CD14-positive monocyte (primary cell): ENCODE measurements around the gene AMIGO3. TPM values are rescaled to one million over a fixed set of nuclear protein-coding genes. Genes with fewer than 3 reads are reported as not detected.
A peak's percentile ranks its signal among the peaks of the same experiment; 100 is the strongest.

Experiments
- DNase-seq, 3 donors: peaks; one replicate each; pipeline ENCODE4 v3.0.0-alpha.2; 2011 to 2022
- H2AFZ ChIP-seq: 2 replicates; pipeline ENCODE4 v1.6.0; 2012; ENCODE audit warnings: mild to moderate bottlenecking, low read depth, low read length, inconsistent platforms; ENCODE audit not compliant: insufficient read depth, poor library complexity, severe bottlenecking
- H3K27ac ChIP-seq, 2 donors: 1 replicate in 1 of 2; 2 replicates in 1 of 2; pipeline ENCODE4 v1.5.1; 2012 to 2013; ENCODE audit warnings: low read length in 2 of 2, control low read depth in 1 of 2, inconsistent platforms in 1 of 2, low read depth in 1 of 2, mild to moderate bottlenecking in 1 of 2
- H3K27me3 ChIP-seq, 2 donors: one replicate each; pipeline versions ENCODE4 v1.6.0 to v1.6.1; 2011 to 2013; ENCODE audit warnings: low read length in 2 of 2; ENCODE audit not compliant: control insufficient read depth in 2 of 2, insufficient read depth in 2 of 2
- H3K36me3 ChIP-seq, 2 donors: replicated peaks in 1 of 2; 1 replicate in 1 of 2; 2 replicates in 1 of 2; pipeline versions ENCODE4 v1.5.1 to v1.6.1; 2012 to 2013; ENCODE audit warnings: low read length in 2 of 2, control low read depth in 1 of 2, inconsistent platforms in 1 of 2, mild to moderate bottlenecking in 1 of 2; ENCODE audit not compliant: insufficient read depth in 2 of 2, control insufficient read depth in 1 of 2
- H3K4me1 ChIP-seq, 2 donors: 1 replicate in 1 of 2; 2 replicates in 1 of 2; pipeline versions ENCODE4 v1.5.1 to v1.6.1; 2012 to 2013; ENCODE audit warnings: low read length in 2 of 2, control low read depth in 1 of 2, inconsistent platforms in 1 of 2, mild to moderate bottlenecking in 1 of 2, moderate library complexity in 1 of 2; ENCODE audit not compliant: insufficient read depth in 2 of 2, control insufficient read depth in 1 of 2
- H3K4me2 ChIP-seq: replicated peaks from 2 replicates; pipeline ENCODE3; 2012; ENCODE audit warnings: low read length, moderate library complexity, mild to moderate bottlenecking; ENCODE audit not compliant: poor library complexity, severe bottlenecking; ENCODE audit errors: extremely low read depth
- H3K4me3 ChIP-seq, 3 experiments: fragments of 200-600 bp in 1 of 3; sonication (generic) in 1 of 3; replicated peaks in 1 of 3; 1 replicate in 2 of 3; 2 replicates in 1 of 3; pipeline ENCODE4 v1.5.1; 2011 to 2013; ENCODE audit warnings: low read length in 3 of 3, mild to moderate bottlenecking in 3 of 3, control low read depth in 2 of 3, low read depth in 2 of 3, inconsistent platforms in 1 of 3, moderate library complexity in 1 of 3
- H3K79me2 ChIP-seq: 2 replicates; pipeline ENCODE4 v1.6.0; 2012; ENCODE audit warnings: mild to moderate bottlenecking, control low read depth, inconsistent platforms, low read length, moderate library complexity; ENCODE audit not compliant: insufficient read depth
- H3K9ac ChIP-seq: 2 replicates; pipeline ENCODE4 v1.6.0; 2017; ENCODE audit warnings: low read length, mild to moderate bottlenecking; ENCODE audit not compliant: insufficient read depth, poor library complexity, severe bottlenecking
- H3K9me3 ChIP-seq, 2 donors: replicated peaks in 1 of 2; 1 replicate in 1 of 2; 2 replicates in 1 of 2; pipeline versions ENCODE4 v1.5.1 to v1.6.1; 2012 to 2013; ENCODE audit warnings: low read length in 2 of 2, control low read depth in 1 of 2; ENCODE audit not compliant: control insufficient read depth in 1 of 2, insufficient read depth in 1 of 2
- H4K20me1 ChIP-seq: 2 replicates; pipeline ENCODE4 v1.6.0; 2012; ENCODE audit warnings: mild to moderate bottlenecking, low read length, control low read depth, moderate library complexity; ENCODE audit not compliant: insufficient read depth
- H3K27ac Mint-ChIP-seq, 7 donors: one replicate each; pipeline ENCODE4 v1.8.0; 2020; ENCODE audit warnings: mild to moderate bottlenecking in 7 of 7, mixed read lengths in 7 of 7, moderate library complexity in 6 of 7, inconsistent platforms in 2 of 7
- H3K27me3 Mint-ChIP-seq, 3 donors: one replicate each; pipeline ENCODE4 v1.8.0; 2021 to 2022; ENCODE audit warnings: low read depth in 3 of 3, mild to moderate bottlenecking in 3 of 3, mixed read lengths in 3 of 3, moderate library complexity in 3 of 3, inconsistent platforms in 1 of 3
- H3K36me3 Mint-ChIP-seq, 2 donors: one replicate each; pipeline ENCODE4 v1.8.0; 2020; ENCODE audit warnings: mixed read lengths in 2 of 2, inconsistent platforms in 1 of 2, mild to moderate bottlenecking in 1 of 2
- H3K4me1 Mint-ChIP-seq: one replicate; pipeline ENCODE4 v1.8.0; 2020; ENCODE audit warnings: mild to moderate bottlenecking, mixed read lengths
- H3K4me3 Mint-ChIP-seq, 2 donors: one replicate each; pipeline ENCODE4 v1.8.0; 2020; ENCODE audit warnings: mild to moderate bottlenecking in 2 of 2, mixed read lengths in 2 of 2, moderate library complexity in 1 of 2
- H3K9me3 Mint-ChIP-seq, 7 donors: one replicate each; pipeline ENCODE4 v1.8.0; 2020 to 2022; ENCODE audit warnings: mixed read lengths in 7 of 7, mild to moderate bottlenecking in 6 of 7, moderate library complexity in 6 of 7, inconsistent platforms in 2 of 7
- CTCF ChIP-seq: fragments of 200-600 bp; IDR thresholded peaks from one replicate; pipeline ENCODE4 v1.8.0; 2022; ENCODE audit warnings: antibody characterized with exemption, mild to moderate bottlenecking
- WGBS: methylation state at CpG from one replicate; pipeline ENCODE4 v1.1.5; 2013; ENCODE audit warnings: missing lambda C conversion rate; ENCODE audit not compliant: insufficient coverage; 5-methylcytosine and 5-hydroxymethylcytosine counted together
- intact Hi-C, 2 donors: fragments of 100-400 bp; cut with micrococcal nuclease; formaldehyde crosslinking; loops; one replicate each; pipeline versions ENCODE4 v1.15.0 to v1.15.1; 2023
- polyA plus RNA-seq, 3 donors: library from polyadenylated mRNA; depleted of rRNA in 1 of 3; unstranded in 2 of 3; stranded (reverse) in 1 of 3; fragments of 300-500 nt in 2 of 3; fragments of >200 nt in 1 of 3; fragmentation: Illumina TruSeq in 2 of 3; gene quantifications; 1 replicate in 2 of 3; 2 replicates in 1 of 3; pipeline ENCODE4 v1.2.3, GENCODE V29; 2012 to 2021

The AMIGO3 gene
- polyA plus RNA-seq, 3 donors = 0.96 TPM; not detected in 2

DNA sequence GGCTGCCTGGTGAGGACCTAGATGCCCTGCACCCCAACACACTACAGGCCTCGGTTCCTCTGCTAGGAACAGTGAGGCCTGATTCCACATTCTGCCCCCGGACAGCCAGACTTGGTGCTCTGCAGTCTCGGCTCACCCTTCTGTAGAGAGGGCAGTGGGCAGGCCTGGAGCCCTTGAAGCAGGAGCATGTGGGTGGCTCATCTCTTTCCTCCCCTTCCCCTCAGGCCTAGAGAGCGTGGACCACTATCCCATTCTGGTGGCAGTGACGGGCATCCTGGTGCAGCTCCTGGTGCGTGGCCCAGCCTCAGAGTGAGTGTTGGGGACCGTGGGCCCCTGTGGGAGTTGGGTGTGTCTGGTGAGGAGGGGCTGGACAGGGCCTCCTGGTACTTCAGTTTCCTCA, 3.3 kb downstream of the AMIGO3 start:
- Mint-ChIP-seq H3K36me3 (peaks cover 28 to 31% of the 10 kb centered on the region in 2 donors), H3K27ac (peak overlapping the region in 2 of 7 donors; percentile 20 to 36), H3K27me3 (peaks cover 7 to 11% (median 9%) of the 10 kb centered on the region in 3 donors), H3K4me1 (peaks cover 29% of the 10 kb centered on the region), H3K9me3 (peaks cover 0 to 5% (median 0%) of the 10 kb centered on the region in 7 donors), H3K4me3 (no peak overlapping the region)
- Histone ChIP-seq H2AFZ (no peak overlapping the region), H3K9me3 (no peaks in the 10 kb centered on the region), H3K4me1 (peaks cover 19 to 28% of the 10 kb centered on the region in 2 donors), H3K36me3 (peaks cover under 1 to 19% of the 10 kb centered on the region in 2 donors), H3K9ac (no peak overlapping the region), H3K79me2 (peaks cover 5% of the 10 kb centered on the region), H4K20me1 (peaks cover 20% of the 10 kb centered on the region), H3K27me3 (peaks cover 0 to 7% of the 10 kb centered on the region in 2 donors), H3K4me2 (no peak overlapping the region), H3K4me3 (no peak overlapping the region), H3K27ac (no peak overlapping the region)
- DNase-seq = peak in 1 of 3 donors; percentile 2
- intact Hi-C loops = loop anchor here in 1 of 2 donors (10.0 kb wide), 1 partner anchor 229 kb away; the partner anchor contains the start of gene RBM6
- no peak for TF ChIP-seq CTCF
- WGBS = 93% methylated on average over 3 of the region's 7 CpGs

DNA sequence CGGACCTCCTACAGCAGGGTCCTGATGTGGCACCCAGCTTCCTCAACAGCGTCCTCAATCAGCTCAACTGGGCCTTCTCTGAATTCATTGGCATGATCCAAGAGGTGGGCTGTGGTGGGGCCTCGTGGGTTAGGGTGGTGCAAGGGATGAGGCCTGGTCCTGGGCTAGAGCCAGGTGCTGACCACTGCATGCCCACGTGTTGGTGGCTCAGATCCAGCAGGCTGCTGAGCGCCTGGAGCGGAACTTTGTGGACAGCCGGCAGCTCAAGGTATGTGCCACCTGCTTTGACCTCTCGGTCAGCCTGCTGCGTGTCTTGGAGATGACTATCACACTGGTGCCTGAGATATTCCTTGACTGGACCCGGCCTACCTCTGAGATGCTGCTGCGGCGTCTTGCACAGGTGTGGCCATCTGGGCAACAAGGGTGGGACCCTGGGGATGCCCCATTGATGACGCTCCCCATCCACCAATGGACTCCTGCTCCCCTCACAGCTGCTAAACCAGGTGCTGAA, 3.8 kb downstream of the AMIGO3 start:
- H3K9me3 ChIP-seq = no peaks in the 10 kb centered on the region
- peaks cover 29% of the 10 kb centered on the region for H3K4me1 Mint-ChIP-seq
- peak overlapping the region in 1 of 7 donors; percentile 50 for H3K27ac Mint-ChIP-seq
- WGBS = 95% methylated on average over 12 of the region's 13 CpGs
- DNase-seq = peak in 1 of 3 donors; percentile 4
- peaks cover 19 to 28% of the 10 kb centered on the region in 2 donors for H3K4me1 ChIP-seq
- H3K27me3 ChIP-seq = peaks cover 0 to 7% of the 10 kb centered on the region in 2 donors
- peaks cover 16% of the 10 kb centered on the region for H4K20me1 ChIP-seq
- H3K9me3 Mint-ChIP-seq = peaks cover 0 to 5% (median 0%) of the 10 kb centered on the region in 7 donors
- peaks cover 0 to 14% of the 10 kb centered on the region in 2 donors for H3K36me3 ChIP-seq
- no peak overlapping the region for H3K27ac ChIP-seq
- TF ChIP-seq CTCF = no peak
- no peak overlapping the region for H2AFZ ChIP-seq
- peaks cover 25 to 30% of the 10 kb centered on the region in 2 donors for H3K36me3 Mint-ChIP-seq
- intact Hi-C loops = loop anchor here in 1 of 2 donors (10.0 kb wide), 1 partner anchor 229 kb away; the partner anchor contains the start of gene RBM6
- no peak overlapping the region for H3K4me2 ChIP-seq
- H3K9ac ChIP-seq = no peak overlapping the region
- peaks cover 7 to 11% (median 9%) of the 10 kb centered on the region in 3 donors for H3K27me3 Mint-ChIP-seq
- H3K4me3 ChIP-seq = no peak overlapping the region
- H3K79me2 ChIP-seq = peaks cover 3% of the 10 kb centered on the region
- no peak overlapping the region for H3K4me3 Mint-ChIP-seq
